Endothelial cell of umbilical vein (primary cell): Measurements from ENCODE around the gene CRACR2A. TPM values are rescaled to one million over a fixed set of nuclear protein-coding genes. Genes with fewer than 3 reads are reported as not detected.

Experiments
- BruUV-seq: library from RNA; stranded (reverse); fragments of 400-500 nt; replicated peaks from 2 replicates; lab custom pipeline; 2021; lab: Mats Ljungman, UMichigan
- CTCF ChIA-PET: fragments of 300-600, 350-600 bp; sonication (Branson Sonifier 250); formaldehyde crosslinking; loops from one replicate; lab custom pipeline; 2021; ENCODE audit warnings: antibody characterized with exemption, inconsistent platforms; lab: Charles Lee
- POLR2A ChIA-PET: fragments of 300-600, 350-600 bp; sonication (Branson Sonifier 250); formaldehyde crosslinking; loops from one replicate; lab custom pipeline; 2021; ENCODE audit warnings: antibody characterized with exemption, inconsistent platforms; lab: Charles Lee
- DNase-seq: peaks from one replicate; pipeline ENCODE4 v3.0.0-alpha.2; 2011; ENCODE audit warnings: low read depth, low spot score
- FAIRE-seq: peaks from 2 replicates; lab custom pipeline; 2011; peaks lifted over from hg19 to GRCh38; lab: Jason Lieb, UNC
- H2AFZ ChIP-seq: 2 replicates; pipeline ENCODE4 v1.6.0; 2012; ENCODE audit warnings: low read depth, low read length, control low read depth, inconsistent platforms
- H3K27ac ChIP-seq: 2 replicates; pipeline ENCODE4 v1.5.1; 2011; ENCODE audit warnings: low read depth, mild to moderate bottlenecking, control low read depth, low read length, moderate library complexity; ENCODE audit not compliant: insufficient read depth
- H3K27me3 ChIP-seq, 2 experiments: 2 replicates each; pipeline versions ENCODE4 v1.6.0 to v1.6.1; 2011; ENCODE audit warnings: low read length in 2 of 2, mixed read lengths in 1 of 2; ENCODE audit not compliant: control insufficient read depth in 2 of 2, insufficient read depth in 2 of 2
- H3K36me3 ChIP-seq, 2 experiments: 2 replicates in 1 of 2; 3 replicates in 1 of 2; pipeline ENCODE4 v1.5.1; 2011; ENCODE audit warnings: low read length in 2 of 2, mild to moderate bottlenecking in 1 of 2, moderate library complexity in 1 of 2; ENCODE audit not compliant: control insufficient read depth in 2 of 2, insufficient read depth in 2 of 2; ENCODE audit errors: extremely low read depth in 1 of 2
- H3K4me1 ChIP-seq: 3 replicates; pipeline ENCODE4 v1.5.1; 2011; ENCODE audit warnings: mild to moderate bottlenecking, low read length; ENCODE audit not compliant: control insufficient read depth, insufficient read depth; ENCODE audit errors: extremely low read depth
- H3K4me2 ChIP-seq: 2 replicates; pipeline ENCODE4 v1.6.1; 2011; ENCODE audit warnings: low read length, control low read depth, mixed read lengths; ENCODE audit not compliant: insufficient read depth
- H3K4me3 ChIP-seq, 3 experiments: fragments of 200-600 bp in 1 of 3; sonication (generic), shearing (Covaris generic) in 1 of 3; replicated peaks in 1 of 3; 2 replicates each; pipeline ENCODE4 v1.5.1; 2011 to 2016; ENCODE audit warnings: control low read depth in 3 of 3, low read length in 3 of 3, mild to moderate bottlenecking in 2 of 3, inconsistent platforms in 1 of 3, low read depth in 1 of 3, moderate library complexity in 1 of 3; ENCODE audit not compliant: insufficient read depth in 1 of 3
- H3K79me2 ChIP-seq: 2 replicates; pipeline ENCODE4 v1.6.0; 2012; ENCODE audit warnings: low read length, inconsistent platforms; ENCODE audit not compliant: control insufficient read depth, insufficient read depth
- H3K9ac ChIP-seq: replicated peaks from 2 replicates; pipeline ENCODE3; 2011; ENCODE audit warnings: low read length, control low read depth; ENCODE audit not compliant: insufficient read depth; ENCODE audit errors: extremely low read depth
- H3K9me1 ChIP-seq: replicated peaks from 3 replicates; pipeline ENCODE4 v1.6.0; 2011; ENCODE audit warnings: mild to moderate bottlenecking, low read length; ENCODE audit not compliant: control insufficient read depth, insufficient read depth; ENCODE audit errors: extremely low read depth
- H3K9me3 ChIP-seq: replicated peaks from 2 replicates; pipeline ENCODE4 v1.5.1; 2012; ENCODE audit warnings: low read length, inconsistent platforms; ENCODE audit not compliant: control insufficient read depth, insufficient read depth
- H4K20me1 ChIP-seq: replicated peaks from 2 replicates; pipeline ENCODE3; 2011; ENCODE audit warnings: mild to moderate bottlenecking, low read length; ENCODE audit not compliant: control insufficient read depth, insufficient read depth; ENCODE audit errors: extremely low read depth
- CTCF ChIP-seq, 2 donors: IDR thresholded peaks; 1 replicate in 1 of 2; 2 replicates in 1 of 2; pipeline ENCODE4 v1.5.1; 2011; ENCODE audit warnings: low read length in 2 of 2, mild to moderate bottlenecking in 2 of 2, moderate library complexity in 2 of 2, control low read depth in 1 of 2, inconsistent platforms in 1 of 2, low read depth in 1 of 2; ENCODE audit not compliant: insufficient read depth in 1 of 2; ENCODE audit errors: extremely low read depth in 1 of 2
- EZH2 ChIP-seq: IDR thresholded peaks from 2 replicates; pipeline ENCODE4 v1.6.1; 2012; ENCODE audit warnings: borderline replicate concordance, low read depth, mild to moderate bottlenecking, moderate library complexity, low read length, inconsistent platforms; ENCODE audit not compliant: severe bottlenecking
- FOS ChIP-seq: IDR thresholded peaks from 2 replicates; pipeline ENCODE4 v1.6.1; 2011; ENCODE audit warnings: mild to moderate bottlenecking, low read length, moderate library complexity, borderline replicate concordance; ENCODE audit not compliant: insufficient read depth
- GATA2 ChIP-seq: IDR thresholded peaks from 2 replicates; pipeline ENCODE4 v1.7.0; 2011; ENCODE audit warnings: low read depth, mild to moderate bottlenecking, moderate library complexity, mixed read lengths, low read length; ENCODE audit not compliant: insufficient read length, insufficient read depth
- JUN ChIP-seq: IDR thresholded peaks from 2 replicates; pipeline ENCODE4 v1.6.1; 2011; ENCODE audit warnings: borderline replicate concordance, low read depth; ENCODE audit not compliant: insufficient read length, insufficient read depth
- MAX ChIP-seq: IDR thresholded peaks from 2 replicates; pipeline ENCODE4 v1.6.1; 2011; ENCODE audit not compliant: insufficient read depth, insufficient read length
- MYC ChIP-seq: IDR thresholded peaks from one replicate; pipeline ENCODE4 v1.6.1; 2011; ENCODE audit warnings: mild to moderate bottlenecking, low read depth, low read length
- POLR2A ChIP-seq: IDR thresholded peaks from 2 replicates; pipeline ENCODE4 v1.6.1; 2012; ENCODE audit warnings: low read depth, mild to moderate bottlenecking, control low read depth, low read length
- POLR2AphosphoS5 ChIP-seq: IDR thresholded peaks from 2 replicates; pipeline ENCODE4 v1.6.1; 2012; ENCODE audit warnings: low read depth, mild to moderate bottlenecking, control low read depth, low read length, moderate library complexity; ENCODE audit not compliant: insufficient read depth
- dilution Hi-C: fragments of 300-500 bp; cut with MboI; formaldehyde crosslinking; loops from one replicate; pipeline ENCODE4 v1.15.0; 2019; ENCODE audit warnings: low sequenced_read_pairs; ENCODE audit not compliant: extremely low pct_ligation_motif_present
- intact Hi-C: fragments of 100-400 bp; cut with micrococcal nuclease; formaldehyde crosslinking; loops from one replicate; pipeline ENCODE4 v1.10.0; 2022
- polyA plus RNA-seq, 4 experiments: library from polyadenylated mRNA; depleted of rRNA in 3 of 4; stranded (reverse) in 3 of 4; unstranded in 1 of 4; fragments of >200 nt; gene quantifications; 2 replicates each; pipeline versions ENCODE4 v1.2.1 to v1.2.3, GENCODE V29; 2011 to 2012; ENCODE audit warnings: missing spikeins in 1 of 4
- total RNA-seq: library from RNA; stranded (reverse); gene quantifications from 2 replicates; pipeline ENCODE4 v1.2.3, GENCODE V29; 2021

Gene CRACR2A
- total and polyA plus RNA-seq, 2 donors (not counting 3 experiments of a cell fraction or from before 2014, with no cell fraction given), result 4.4 to 15.9 TPM

GRCh38 chr12:3740480-3741231, 12.3 kb downstream of the CRACR2A start:
- Histone ChIP-seq H3K36me3 (no peaks in the 10 kb centered on the region), H3K9me1 (no peaks in the 10 kb centered on the region), H4K20me1 (no peaks in the 10 kb centered on the region), H3K4me3 (no peak overlapping the region), H3K9me3 (no peaks in the 10 kb centered on the region), H3K27me3 (no peaks in the 10 kb centered on the region), H3K27ac (no peak overlapping the region), H2AFZ (no peak overlapping the region), H3K4me1 (no peaks in the 10 kb centered on the region), H3K79me2 (no peaks in the 10 kb centered on the region), H3K4me2 (no peak overlapping the region), H3K9ac (no peak overlapping the region)
- POLR2A ChIA-PET, result no interaction called here
- dilution Hi-C loops (no loop called here), intact Hi-C loops (no loop called here)
- TF ChIP-seq MYC (no peak), EZH2 (no peak), FOS (no peak), MAX (no peak), CTCF (IDR thresholded peaks at IDR 0.05; ENCODE audit: extremely low read depth in 1 of 2, insufficient read depth in 1 of 2, low read depth in 1 of 2, low read length in 2 of 2) (no peak), POLR2A (no peak), POLR2AphosphoS5 (no peak), GATA2 (no peak), JUN (no peak)
- CTCF ChIA-PET, result interaction anchor here (0.7 to 1.9 kb wide), 3 partner anchors 9 to 37 kb away, joined by 3 to 5 read pairs (median 3); partner anchors contain the start of gene CRACR2A
- no peak for DNase-seq
- FAIRE-seq, result no peak
- BruUV-seq, result no TSS peak
